GM12878 (cell line): ENCODE results near the gene GPBAR1. TPM values are rescaled to one million over a fixed set of nuclear protein-coding genes. Genes with fewer than 3 reads are reported as not detected.

ENCODE experiments used
- ATAC-seq: fragments of 200-7000 bp; cut with Tn5 transposase; 3 replicates; pipeline ENCODE4 v1.9.1; 2020; ENCODE audit warnings: mild to moderate bottlenecking, moderate library complexity
- BruUV-seq: library from RNA; stranded (reverse); fragments of 400-500 nt; replicated peaks from 2 replicates; lab custom pipeline; 2021; lab: Mats Ljungman, UMichigan
- CTCF ChIA-PET: fragments of 300-600 bp; sonication (Branson Sonifier 250); formaldehyde crosslinking; extraction: SDS; loops from one replicate; lab custom pipeline; 2021; ENCODE audit warnings: inconsistent platforms; lab: Yijun Ruan, JAX
- POLR2A ChIA-PET: fragments of 350-600 bp; formaldehyde crosslinking; extraction: SDS; loops from one replicate; lab custom pipeline; 2021; ENCODE audit warnings: inconsistent platforms; lab: Charles Lee
- RAD21 ChIA-PET: fragments of 300-600 bp; sonication (Branson Sonifier 250); formaldehyde crosslinking; loops from one replicate; lab custom pipeline; 2023; ENCODE audit warnings: antibody characterized with exemption; ENCODE audit not compliant: unreplicated experiment; lab: Charles Lee
- SMC1A ChIA-PET: fragments of 300-600 bp; sonication (Branson Sonifier 250); formaldehyde crosslinking; loops from one replicate; lab custom pipeline; 2023; ENCODE audit not compliant: unreplicated experiment, uncharacterized antibody; lab: Charles Lee
- DNase-seq: peaks from one replicate; pipeline ENCODE4 v3.0.0-alpha.2; 2011; ENCODE audit warnings: low read depth, low spot score
- FAIRE-seq: peaks from 3 replicates; lab custom pipeline; 2011; peaks lifted over from hg19 to GRCh38; lab: Jason Lieb, UNC
- H2AFZ ChIP-seq: 2 replicates; pipeline ENCODE4 v1.6.0; 2011; ENCODE audit warnings: low read depth, low read length, control low read depth; ENCODE audit not compliant: control insufficient read depth
- H3K27ac ChIP-seq: 2 replicates; pipeline ENCODE4 v1.5.1; 2011; ENCODE audit warnings: control low read depth; ENCODE audit not compliant: control insufficient read depth, insufficient read depth
- H3K27me3 ChIP-seq, 2 experiments: replicated peaks in 1 of 2; 2 replicates each; pipeline versions ENCODE4 v1.6.0 to v1.6.1; 2011; ENCODE audit warnings: low read length in 1 of 2; ENCODE audit not compliant: control insufficient read depth in 2 of 2, insufficient read depth in 2 of 2
- H3K36me3 ChIP-seq, 2 experiments: 2 replicates each; pipeline ENCODE4 v1.5.1; 2011; ENCODE audit warnings: low read length in 1 of 2; ENCODE audit not compliant: control insufficient read depth in 2 of 2, insufficient read depth in 2 of 2
- H3K4me1 ChIP-seq: 2 replicates; pipeline ENCODE4 v1.6.1; 2011; ENCODE audit warnings: mild to moderate bottlenecking, low read length, moderate library complexity, mixed read lengths; ENCODE audit not compliant: control insufficient read depth, insufficient read depth
- H3K4me2 ChIP-seq: 2 replicates; pipeline ENCODE4 v1.6.0; 2011; ENCODE audit warnings: control low read depth; ENCODE audit not compliant: control insufficient read depth, insufficient read depth
- H3K4me3 ChIP-seq: fragments of 200-600 bp; sonication (generic); 2 replicates; pipeline ENCODE4 v1.5.1; 2016
- H3K79me2 ChIP-seq: 2 replicates; pipeline ENCODE4 v1.6.0; 2011; ENCODE audit warnings: low read length; ENCODE audit not compliant: control insufficient read depth, insufficient read depth
- H3K9ac ChIP-seq: 2 replicates; pipeline ENCODE4 v1.8.0; 2011; ENCODE audit warnings: low read length, control low read depth, mixed read lengths; ENCODE audit not compliant: control insufficient read depth, insufficient read depth
- H3K9me3 ChIP-seq: replicated peaks from 3 replicates; pipeline ENCODE4 v1.5.1; 2011; ENCODE audit warnings: mild to moderate bottlenecking, low read length; ENCODE audit not compliant: control insufficient read depth, insufficient read depth
- H4K20me1 ChIP-seq: 2 replicates; pipeline ENCODE4 v1.6.0; 2011; ENCODE audit not compliant: control insufficient read depth, insufficient read depth
- CUX1 ChIP-seq: IDR thresholded peaks from 2 replicates; pipeline ENCODE4 v1.6.1; 2012; ENCODE audit warnings: improper control_type of control experiment, low read depth, low read length; ENCODE audit not compliant: insufficient replicate concordance
- EGR1 ChIP-seq, 2 experiments: IDR thresholded peaks; 1 replicate in 1 of 2; 2 replicates in 1 of 2; pipeline ENCODE4 v1.6.1; 2011 to 2012; ENCODE audit warnings: low read depth in 2 of 2, low read length in 2 of 2, borderline replicate concordance in 1 of 2, mild to moderate bottlenecking in 1 of 2, moderate library complexity in 1 of 2
- MYB ChIP-seq: fragments of 150-350 bp; IDR thresholded peaks from 2 replicates; pipeline ENCODE4 v1.6.1; 2014; ENCODE audit warnings: mild to moderate bottlenecking, low read depth, low read length, borderline replicate concordance
- MYC ChIP-seq: IDR thresholded peaks from 2 replicates; pipeline ENCODE4 v1.6.1; 2011; ENCODE audit warnings: mild to moderate bottlenecking, low read length, moderate library complexity, inconsistent platforms; ENCODE audit not compliant: insufficient read depth, insufficient replicate concordance, insufficient read length, severe bottlenecking
- NFIC ChIP-seq: IDR thresholded peaks from 2 replicates; pipeline ENCODE4 v1.6.1; 2012; ENCODE audit warnings: low read depth, mild to moderate bottlenecking, inconsistent platforms, low read length, moderate library complexity
- RCOR1 ChIP-seq: conservative IDR thresholded peaks from 2 replicates; pipeline ENCODE4 v1.6.1; 2012; ENCODE audit warnings: low read depth, low read length, improper control_type of control experiment
- SIX5 ChIP-seq: IDR thresholded peaks from 2 replicates; pipeline ENCODE4 v1.6.1; 2011; ENCODE audit warnings: mild to moderate bottlenecking, low read depth, low read length, moderate library complexity; ENCODE audit not compliant: severe bottlenecking
- SPI1 ChIP-seq: IDR thresholded peaks from 2 replicates; pipeline ENCODE4 v1.6.1; 2011; ENCODE audit warnings: low read depth, mild to moderate bottlenecking, low read length, moderate library complexity, borderline replicate concordance; ENCODE audit not compliant: insufficient read depth
- TAF1 ChIP-seq: IDR thresholded peaks from 2 replicates; pipeline ENCODE4 v1.6.1; 2011; ENCODE audit warnings: mild to moderate bottlenecking, low read depth, low read length, borderline replicate concordance
- TCF12 ChIP-seq: IDR thresholded peaks from 2 replicates; pipeline ENCODE4 v1.6.1; 2011; ENCODE audit warnings: low read depth, mild to moderate bottlenecking, low read length
- YBX1 ChIP-seq: fragments of 450-650 bp; IDR thresholded peaks from 2 replicates; pipeline ENCODE4 v1.6.1; 2016; ENCODE audit warnings: antibody characterized with exemption
- ZZZ3 ChIP-seq: IDR thresholded peaks from 2 replicates; pipeline ENCODE4 v1.6.1; 2011; ENCODE audit warnings: low read depth; ENCODE audit not compliant: control insufficient read depth, insufficient read length
- WGBS: methylation state at CpG from one replicate; pipeline ENCODE4 v1.1.6; 2016; ENCODE audit warnings: low lambda C conversion rate; ENCODE audit not compliant: insufficient replicate concordance, insufficient coverage; ENCODE audit errors: missing lambda C conversion rate; 5-methylcytosine and 5-hydroxymethylcytosine counted together
- in situ Hi-C: fragments of 300-500 bp; cut with MboI; formaldehyde crosslinking; loops from 9 replicates; pipeline ENCODE4 v1.14.3; 2018; ENCODE audit warnings: mixed read lengths
- intact Hi-C: fragments of 100-400 bp; cut with micrococcal nuclease; formaldehyde crosslinking; loops from one replicate; pipeline ENCODE4 v1.14.2; 2022; ENCODE audit not compliant: unreplicated experiment
- polyA plus RNA-seq, 11 experiments: library from polyadenylated mRNA; depleted of rRNA in 4 of 11; unstranded in 6 of 11; stranded (reverse) in 5 of 11; fragments of >200 nt; fragmentation: Nextera tagmentation in 4 of 11; fragmentation: Illumina TruSeq in 1 of 11; extraction: Ambion mirVana in 4 of 11; extraction: Trizol in 1 of 11; gene quantifications; 1 replicate in 1 of 11; 2 replicates in 10 of 11; pipeline versions ENCODE4 v1.2.1 to v1.2.3, GENCODE V29; 2011 to 2016; ENCODE audit warnings: inconsistent platforms in 2 of 11, missing spikeins in 2 of 11, low read depth in 1 of 11
- total RNA-seq, 4 experiments: library from RNA; depleted of rRNA in 3 of 4; stranded (reverse); fragments of >200 nt in 3 of 4; fragmentation: Illumina TruSeq in 1 of 4; extraction: Trizol in 1 of 4; gene quantifications; 2 replicates each; pipeline versions ENCODE4 v1.2.1 to v1.2.3, GENCODE V29; 2013 to 2021
- TF ChIP-seq, protein P1 (sequence below): IDR thresholded peaks from 2 replicates; pipeline ENCODE4 v1.6.1; 2011; ENCODE audit warnings: low read depth, low read length, improper control_type of control experiment, borderline replicate concordance
- TF ChIP-seq, protein P2 (sequence below): fragments of 450-650 bp; IDR thresholded peaks from 2 replicates; pipeline ENCODE4 v1.6.1; 2017; ENCODE audit warnings: mild to moderate bottlenecking

GPBAR1 gene
- total and polyA plus RNA-seq, 10 of the 15 experiments (the other 5 are each of a cell fraction or from before 2014, with no cell fraction given) = 0.03 to 0.36 (median 0.11) TPM; not detected in 3

DNA sequence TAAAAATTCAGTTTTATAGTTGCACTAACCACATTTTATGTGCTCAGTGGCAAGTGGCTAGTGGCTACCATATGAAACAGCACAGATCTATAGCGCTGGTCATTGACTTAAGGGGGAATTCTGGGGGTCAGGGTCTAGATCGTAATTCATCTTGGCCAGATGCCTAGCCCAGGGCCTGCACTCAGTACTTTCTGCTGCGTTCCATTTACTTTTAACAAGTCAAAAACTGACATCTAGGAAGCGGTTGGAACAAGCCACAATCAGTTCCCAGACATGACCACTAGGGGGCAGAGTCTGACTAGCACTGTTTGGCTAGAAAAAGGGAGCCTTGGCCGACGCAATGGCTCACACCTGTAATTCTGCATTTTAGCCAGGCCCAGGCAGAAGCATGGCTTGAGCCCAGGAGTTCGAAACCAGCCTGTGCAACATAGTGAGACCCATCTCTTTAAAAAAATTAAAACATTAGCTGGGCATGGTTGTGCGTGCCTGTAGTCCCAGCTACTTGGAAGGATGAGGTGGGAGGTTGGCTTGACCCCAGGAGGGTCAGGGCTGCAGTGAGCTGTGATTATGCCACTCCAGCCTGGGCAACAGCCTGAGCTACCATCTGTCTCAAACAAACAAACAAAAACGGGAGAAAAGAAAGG lies 40.5 kb downstream of the GPBAR1 start:
- Histone ChIP-seq H3K4me2 (no peak overlapping the region), H2AFZ (peak overlapping the region; percentile 60), H3K27me3 (no peaks in the 10 kb centered on the region), H3K9me3 (no peaks in the 10 kb centered on the region), H3K4me3 (no peak overlapping the region), H3K9ac (no peak overlapping the region), H4K20me1 (no peaks in the 10 kb centered on the region), H3K4me1 (no peaks in the 10 kb centered on the region), H3K36me3 (no peaks in the 10 kb centered on the region), H3K27ac (no peak overlapping the region), H3K79me2 (no peaks in the 10 kb centered on the region)
- FAIRE-seq (peak; percentile 99), DNase-seq (peak; percentile 82), ATAC-seq (peak; percentile 97)
- in situ Hi-C loops (no loop called here), intact Hi-C loops (loop anchor here (1.0 to 5.0 kb wide), 4 partner anchors 55 to 546 kb away; partner anchors contain the start of gene CATIP)
- ChIA-PET SMC1A (interaction anchor here (0.6 to 5.5 kb wide), 21 partner anchors 10 to 386 kb away, joined by 3 to 70 read pairs (median 5); partner anchors contain the start of genes AAMP, CATIP and PNKD), POLR2A (interaction anchor here (0.8 to 2.0 kb wide), 5 partner anchors 15 to 408 kb away, joined by 3 to 10 read pairs (median 4); partner anchors contain the start of gene CATIP), RAD21 (interaction anchor here (0.7 to 2.2 kb wide), 12 partner anchors 8 to 382 kb away, joined by 3 to 34 read pairs (median 4); partner anchors contain the start of genes CATIP and CTDSP1), CTCF (interaction anchor here (0.7 to 8.5 kb wide), 34 partner anchors 9 to 386 kb away, joined by 3 to 138 read pairs (median 5); partner anchors contain the start of genes AAMP, CATIP, PNKD and TMBIM1)
- no TSS peak for BruUV-seq
- WGBS = 12% methylated on average over 9 of the region's 9 CpGs
- TF ChIP-seq SIX5 = no peak
- no peak for TF ChIP-seq TAF1
- TF ChIP-seq RCOR1 = no peak
- TF ChIP-seq CUX1 = no peak
- TF ChIP-seq NFIC = no peak
- TF ChIP-seq, protein P1, sequence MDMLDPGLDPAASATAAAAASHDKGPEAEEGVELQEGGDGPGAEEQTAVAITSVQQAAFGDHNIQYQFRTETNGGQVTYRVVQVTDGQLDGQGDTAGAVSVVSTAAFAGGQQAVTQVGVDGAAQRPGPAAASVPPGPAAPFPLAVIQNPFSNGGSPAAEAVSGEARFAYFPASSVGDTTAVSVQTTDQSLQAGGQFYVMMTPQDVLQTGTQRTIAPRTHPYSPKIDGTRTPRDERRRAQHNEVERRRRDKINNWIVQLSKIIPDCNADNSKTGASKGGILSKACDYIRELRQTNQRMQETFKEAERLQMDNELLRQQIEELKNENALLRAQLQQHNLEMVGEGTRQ = no peak
- no peak for TF ChIP-seq MYC
- 0 out of 2 replicates have a peak, but pooled peaks have one; percentile 29 for TF ChIP-seq TCF12
- no peak for TF ChIP-seq MYB
- TF ChIP-seq SPI1 = no peak
- no peak for TF ChIP-seq YBX1
- TF ChIP-seq ZZZ3 = no peak
- TF ChIP-seq EGR1 (IDR thresholded peaks at IDR 0.05; ENCODE audit: borderline replicate concordance in 1 of 2, low read depth in 2 of 2, low read length in 2 of 2) = no peak
- TF ChIP-seq, protein P2, sequence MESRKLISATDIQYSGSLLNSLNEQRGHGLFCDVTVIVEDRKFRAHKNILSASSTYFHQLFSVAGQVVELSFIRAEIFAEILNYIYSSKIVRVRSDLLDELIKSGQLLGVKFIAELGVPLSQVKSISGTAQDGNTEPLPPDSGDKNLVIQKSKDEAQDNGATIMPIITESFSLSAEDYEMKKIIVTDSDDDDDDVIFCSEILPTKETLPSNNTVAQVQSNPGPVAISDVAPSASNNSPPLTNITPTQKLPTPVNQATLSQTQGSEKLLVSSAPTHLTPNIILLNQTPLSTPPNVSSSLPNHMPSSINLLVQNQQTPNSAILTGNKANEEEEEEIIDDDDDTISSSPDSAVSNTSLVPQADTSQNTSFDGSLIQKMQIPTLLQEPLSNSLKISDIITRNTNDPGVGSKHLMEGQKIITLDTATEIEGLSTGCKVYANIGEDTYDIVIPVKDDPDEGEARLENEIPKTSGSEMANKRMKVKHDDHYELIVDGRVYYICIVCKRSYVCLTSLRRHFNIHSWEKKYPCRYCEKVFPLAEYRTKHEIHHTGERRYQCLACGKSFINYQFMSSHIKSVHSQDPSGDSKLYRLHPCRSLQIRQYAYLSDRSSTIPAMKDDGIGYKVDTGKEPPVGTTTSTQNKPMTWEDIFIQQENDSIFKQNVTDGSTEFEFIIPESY = peak; percentile 24; the same call in 1 of the 2 replicates
